Spleen (tissue), 11 donors: ENCODE results near the gene DGKH. TPM values are rescaled to one million over a fixed set of nuclear protein-coding genes. Genes with fewer than 3 reads are reported as not detected.

Experiments used
- DNase-seq: peaks from one replicate; pipeline ENCODE4 v3.0.0-alpha.2; 2020
- H3K27ac ChIP-seq, 8 donors: fragments of 200-600 bp; sonication (generic) in 7 of 8; 1 replicate in 4 of 8; 2 replicates in 4 of 8; pipeline versions ENCODE4 v1.5.0 to v1.8.0; 2016 to 2021; ENCODE audit warnings: inconsistent platforms in 4 of 8, mild to moderate bottlenecking in 4 of 8, moderate library complexity in 1 of 8
- H3K27me3 ChIP-seq, 7 donors: fragments of 200-600 bp; sonication (generic) in 6 of 7; replicated peaks in 1 of 7; 1 replicate in 4 of 7; 2 replicates in 3 of 7; pipeline versions ENCODE4 v1.5.0 to v1.8.0; 2016 to 2021; ENCODE audit warnings: inconsistent platforms in 3 of 7, mild to moderate bottlenecking in 1 of 7
- H3K36me3 ChIP-seq, 6 donors: fragments of 200-600 bp; sonication (generic) in 5 of 6; 1 replicate in 4 of 6; 2 replicates in 2 of 6; pipeline versions ENCODE4 v1.5.0 to v1.8.0; 2016 to 2021; ENCODE audit warnings: inconsistent platforms in 2 of 6
- H3K4me1 ChIP-seq, 6 donors: fragments of 200-600 bp; sonication (generic) in 5 of 6; 1 replicate in 3 of 6; 2 replicates in 3 of 6; pipeline versions ENCODE4 v1.5.0 to v1.8.0; 2016 to 2021; ENCODE audit warnings: inconsistent platforms in 3 of 6
- H3K4me3 ChIP-seq, 8 donors: fragments of 200-600 bp; sonication (generic) in 7 of 8; 1 replicate in 4 of 8; 2 replicates in 4 of 8; pipeline versions ENCODE4 v1.5.0 to v1.8.0; 2016 to 2021; ENCODE audit warnings: inconsistent platforms in 4 of 8, mild to moderate bottlenecking in 4 of 8, moderate library complexity in 2 of 8
- H3K9me3 ChIP-seq, 8 donors: fragments of 200-600 bp; sonication (generic) in 7 of 8; 1 replicate in 4 of 8; 2 replicates in 4 of 8; pipeline versions ENCODE4 v1.5.0 to v1.8.0; 2016 to 2021; ENCODE audit warnings: inconsistent platforms in 4 of 8
- CTCF ChIP-seq, 11 experiments: fragments of 200-600 bp in 7 of 11; fragments of 450-650 bp in 4 of 11; sonication (generic) in 4 of 11; IDR thresholded peaks in 8 of 11; conservative IDR thresholded peaks in 3 of 11; 1 replicate in 7 of 11; 2 replicates in 4 of 11; pipeline versions ENCODE4 v1.4.0 to v1.8.0; 2016 to 2021; ENCODE audit warnings: antibody characterized with exemption in 11 of 11, inconsistent platforms in 4 of 11, mild to moderate bottlenecking in 1 of 11
- POLR2A ChIP-seq, 3 donors: fragments of 450-650 bp; IDR thresholded peaks; one replicate each; pipeline ENCODE4 v1.5.1; 2017; ENCODE audit warnings: antibody characterized with exemption in 3 of 3, mild to moderate bottlenecking in 1 of 3
- POLR2AphosphoS5 ChIP-seq, 3 donors: sonication (generic); formaldehyde crosslinking; IDR thresholded peaks; one replicate each; pipeline ENCODE4 v1.5.1; 2017; ENCODE audit warnings: antibody characterized with exemption in 3 of 3
- WGBS, 5 donors: extraction: QIAGEN DNeasy Blood & Tissue Kit in 3 of 5; methylation state at CpG; one replicate each; pipeline versions ENCODE4 v1.1.5 to v1.1.7; 2013 to 2018; 5-methylcytosine and 5-hydroxymethylcytosine counted together
- intact Hi-C: fragments of 100-400 bp; cut with DNase I; formaldehyde crosslinking; loops from one replicate; pipeline ENCODE4 v1.15.0; 2023; ENCODE audit warnings: low total_unique reads
- polyA plus RNA-seq, 3 donors: library from polyadenylated mRNA; stranded (reverse); fragments of 200-250 nt; gene quantifications; one replicate each; pipeline ENCODE4 v1.2.1, GENCODE V29; 2013
- total RNA-seq, 7 donors: library from RNA; depleted of rRNA in 3 of 7; stranded (reverse); fragments of >200 nt in 3 of 7; fragmentation: NEBNext Ultra II Directional in 4 of 7; extraction: Animal tissue kit (Norgen Biotek cat#: 25700) in 4 of 7; gene quantifications; one replicate each; pipeline versions ENCODE4 v1.1.0 to v1.2.1, GENCODE V29; 2016 to 2021
- donor health status: healthy with polysubstance abuse.
- donor health status: DM: no; HTN: no; CAD: no; lungs with moderate emphysema.
- donor health status: DM: no; HTN: no; CAD: no.
- donor health status: Bipolar disorder and iron deficiency.
- donor health status: healthy.
- donor health status: DM: no; HTN: no; CAD: no.
- donor health status: DM: yes; HTN: yes; CAD: no.

DGKH gene
- total and polyA plus RNA-seq, 10 donors: 0.52 to 15.3 (median 10.8) TPM

- WGBS, 5 donors: 82 to 97% (median 95%) methylated on average over 3 of the region's 3 CpGs
- Histone ChIP-seq H3K4me3 (no peak overlapping the region), H3K9me3 (no peaks in the 10 kb centered on the region), H3K27me3 (no peaks in the 10 kb centered on the region), H3K36me3 (peaks cover 0 to 55% (median 0%) of the 10 kb centered on the region in 6 donors), H3K4me1 (no peaks in the 10 kb centered on the region), H3K27ac (no peak overlapping the region)
- DNase-seq: no peak
- TF ChIP-seq CTCF (IDR thresholded peaks at IDR 0.05 in 8 of 11, conservative IDR thresholded peaks at IDR 0.05 in 3 of 11) (no peak), POLR2AphosphoS5 (IDR thresholded peaks at IDR 0.05) (no peak), POLR2A (IDR thresholded peaks at IDR 0.05) (no peak)
- intact Hi-C loops: no loop called here
Observed at GRCh38 chr13:42164557-42165125, 116.2 kb downstream of the DGKH start.

- TF ChIP-seq POLR2A (IDR thresholded peaks at IDR 0.05) (no peak), CTCF (IDR thresholded peaks at IDR 0.05 in 8 of 11, conservative IDR thresholded peaks at IDR 0.05 in 3 of 11) (no peak), POLR2AphosphoS5 (IDR thresholded peaks at IDR 0.05) (no peak)
- Histone ChIP-seq H3K4me3 (no peak overlapping the region), H3K9me3 (no peaks in the 10 kb centered on the region), H3K4me1 (no peaks in the 10 kb centered on the region), H3K36me3 (peaks cover 0 to 27% (median 0%) of the 10 kb centered on the region in 6 donors), H3K27ac (no peak overlapping the region), H3K27me3 (no peaks in the 10 kb centered on the region)
- 61 to 84% (median 66%) methylated on average over 4 of the region's 4 CpGs for WGBS, 5 donors
- no peak for DNase-seq
- intact Hi-C loops: no loop called here
Observed at GRCh38 chr13:42168496-42168895, 120.0 kb downstream of the DGKH start.

- TF ChIP-seq CTCF (IDR thresholded peaks at IDR 0.05 in 8 of 11, conservative IDR thresholded peaks at IDR 0.05 in 3 of 11): no peak
- no peak for TF ChIP-seq POLR2AphosphoS5 (IDR thresholded peaks at IDR 0.05)
- no peak for TF ChIP-seq POLR2A (IDR thresholded peaks at IDR 0.05)
- H3K4me3 ChIP-seq: no peak overlapping the region
- H3K27ac ChIP-seq: no peak overlapping the region
- H3K36me3 ChIP-seq: peaks cover 0 to 33% (median 0%) of the 10 kb centered on the region in 6 donors
- H3K4me1 ChIP-seq: no peaks in the 10 kb centered on the region
- no peaks in the 10 kb centered on the region for H3K27me3 ChIP-seq
- WGBS, 5 donors: 87 to 93% (median 90%) methylated on average over 5 of the region's 5 CpGs
- H3K9me3 ChIP-seq: no peaks in the 10 kb centered on the region
- intact Hi-C loops: no loop called here
- DNase-seq: no peak
Observed at GRCh38 chr13:42170029-42170428, 121.6 kb downstream of the DGKH start.

GRCh38 chr13:42173789-42174343 lies 125.4 kb downstream of the DGKH start:
- TF ChIP-seq POLR2A (IDR thresholded peaks at IDR 0.05) (no peak), POLR2AphosphoS5 (IDR thresholded peaks at IDR 0.05) (no peak), CTCF (IDR thresholded peaks at IDR 0.05 in 8 of 11, conservative IDR thresholded peaks at IDR 0.05 in 3 of 11) (no peak)
- no peak overlapping the region for H3K27ac ChIP-seq
- no peaks in the 10 kb centered on the region for H3K27me3 ChIP-seq
- H3K9me3 ChIP-seq: no peaks in the 10 kb centered on the region
- H3K4me1 ChIP-seq: no peaks in the 10 kb centered on the region
- intact Hi-C loops: no loop called here
- H3K36me3 ChIP-seq: peaks cover 0 to 26% (median 1%) of the 10 kb centered on the region in 6 donors
- H3K4me3 ChIP-seq: no peak overlapping the region
- DNase-seq: no peak
- WGBS, 5 donors: 77 to 97% (median 83%) methylated on average over 4 of the region's 4 CpGs
